GM18909 (cell line): Measurements from ENCODE around the gene ABCD3.
"Not testable (repeated sequence)": the region's sequence is repeated elsewhere in the genome, so short reads cannot be mapped to it uniquely, and the experiment has no call there.

Experiments used
- ATAC-seq: cut with Tn5 transposase; IDR thresholded peaks from one replicate; pipeline ENCODE4 v1.9.1; 2021; ENCODE audit warnings: mild to moderate bottlenecking; ENCODE audit not compliant: unreplicated experiment, poor library complexity

The ABCD3 gene

GRCh38 chr1:94417978-94418663, at the start of gene ABCD3:
TSS of gene ABCD3 (plus strand) at chr1:94418389. CDS start at chr1:94418479, 90 bp downstream.
- ATAC-seq, result peak; percentile 97

GRCh38 chr1:94372771-94373170, 45.4 kb upstream of the ABCD3 start:
- not testable (repeated sequence) for ATAC-seq

- not testable (repeated sequence) for ATAC-seq
Observed at GRCh38 chr1:94373311-94373710, 44.9 kb upstream of the ABCD3 start.

GRCh38 chr1:94375666-94376065, 42.5 kb upstream of the ABCD3 start:
- ATAC-seq, result not testable (repeated sequence)

- not testable (repeated sequence) for ATAC-seq
Observed at GRCh38 chr1:94378493-94378892, 39.7 kb upstream of the ABCD3 start.

GRCh38 chr1:94379615-94380014, 38.6 kb upstream of the ABCD3 start:
- no peak for ATAC-seq

- ATAC-seq, result no peak
Observed at GRCh38 chr1:94382201-94382600, 36.0 kb upstream of the ABCD3 start.

- peak; percentile 75 for ATAC-seq
Observed at GRCh38 chr1:94383966-94384408, 34.2 kb upstream of the ABCD3 start.

- ATAC-seq, result peak; percentile 21
Observed at GRCh38 chr1:94384485-94385265, 33.5 kb upstream of the ABCD3 start.

- no peak for ATAC-seq
Observed at GRCh38 chr1:94385308-94385929, 32.8 kb upstream of the ABCD3 start.

- ATAC-seq, result no peak
Observed at GRCh38 chr1:94389298-94389697, 28.9 kb upstream of the ABCD3 start.

- ATAC-seq, result no peak
Observed at GRCh38 chr1:94394247-94394646, 23.9 kb upstream of the ABCD3 start.

GRCh38 chr1:94395231-94395630, 23.0 kb upstream of the ABCD3 start:
- ATAC-seq, result no peak

GRCh38 chr1:94395748-94396309, 22.4 kb upstream of the ABCD3 start:
- ATAC-seq, result no peak

- no peak for ATAC-seq
Observed at GRCh38 chr1:94396356-94397010, 21.7 kb upstream of the ABCD3 start.

GRCh38 chr1:94398356-94398755, 19.8 kb upstream of the ABCD3 start:
- ATAC-seq, result no peak

GRCh38 chr1:94399453-94399852, 18.7 kb upstream of the ABCD3 start:
- ATAC-seq, result no peak

- ATAC-seq, result no peak
Observed at GRCh38 chr1:94401206-94401605, 17.0 kb upstream of the ABCD3 start.

- ATAC-seq, result no peak
Observed at GRCh38 chr1:94406446-94406845, 11.7 kb upstream of the ABCD3 start.

GRCh38 chr1:94408104-94408830, 9.9 kb upstream of the ABCD3 start:
- ATAC-seq, result no peak
